ENCODE data around the gene ADRB2.

GRCh38 chr5:148794729-148795561, 31.5 kb upstream of the ADRB2 start:
- no peak for TF ChIP-seq HOXA7 (CRISPR knock-in tag; IDR thresholded peaks at IDR 0.05)
- TF ChIP-seq, protein P1, sequence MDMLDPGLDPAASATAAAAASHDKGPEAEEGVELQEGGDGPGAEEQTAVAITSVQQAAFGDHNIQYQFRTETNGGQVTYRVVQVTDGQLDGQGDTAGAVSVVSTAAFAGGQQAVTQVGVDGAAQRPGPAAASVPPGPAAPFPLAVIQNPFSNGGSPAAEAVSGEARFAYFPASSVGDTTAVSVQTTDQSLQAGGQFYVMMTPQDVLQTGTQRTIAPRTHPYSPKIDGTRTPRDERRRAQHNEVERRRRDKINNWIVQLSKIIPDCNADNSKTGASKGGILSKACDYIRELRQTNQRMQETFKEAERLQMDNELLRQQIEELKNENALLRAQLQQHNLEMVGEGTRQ (IDR thresholded peaks at IDR 0.05) = no peak
- no peak for TF ChIP-seq REST (IDR thresholded peaks at IDR 0.05)
- TF ChIP-seq POLR2A (IDR thresholded peaks at IDR 0.05; ENCODE audit: low read length) = no peak
- no peak for TF ChIP-seq CEBPB (IDR thresholded peaks at IDR 0.05)
- no peak for TF ChIP-seq EP300 (IDR thresholded peaks at IDR 0.05)

All from A549 (cell line).